NCI-H2081 (cell line): ENCODE data around the gene TEX2.

Source experiments
- DNase-seq, 2 experiments: peaks; one replicate each; lab custom pipeline; 2025; lab: John Stamatoyannopoulos, UW

TEX2 gene

GRCh38 chr17:64139542-64139941 is 123.5 kb downstream of the TEX2 start:
- no peak for DNase-seq

- no peak for DNase-seq
Measured at GRCh38 chr17:64138441-64138840, 124.6 kb downstream of the TEX2 start.

GRCh38 chr17:64135000-64135399 is 128.1 kb downstream of the TEX2 start:
- no peak for DNase-seq

GRCh38 chr17:64134216-64134970 is 128.7 kb downstream of the TEX2 start:
- no peak for DNase-seq

- DNase-seq, result peak; percentile 71 to 73
Measured at GRCh38 chr17:64133546-64134215, 129.4 kb downstream of the TEX2 start.

- no peak for DNase-seq
Measured at GRCh38 chr17:64131606-64132270, 131.3 kb downstream of the TEX2 start.

GRCh38 chr17:64130559-64131001 is 132.5 kb downstream of the TEX2 start:
- DNase-seq, result no peak

- DNase-seq, result peak; percentile 86 to 93
Measured at GRCh38 chr17:64129765-64130558, 133.1 kb downstream of the TEX2 start, which contains the start of gene ERN1. ERN1 (minus strand) TSS chr17:64130144; CDS start chr17:64130029, 115 bp downstream.

GRCh38 chr17:64129515-64129764 is 133.6 kb downstream of the TEX2 start:
- DNase-seq, result no peak

- no peak for DNase-seq
Measured at GRCh38 chr17:64128787-64129514, 134.1 kb downstream of the TEX2 start.

- DNase-seq, result no peak
Measured at GRCh38 chr17:64126918-64127317, 136.1 kb downstream of the TEX2 start.

- no peak for DNase-seq
Measured at GRCh38 chr17:64125937-64126336, 137.1 kb downstream of the TEX2 start.

- DNase-seq, result no peak
Measured at GRCh38 chr17:64124609-64125008, 138.5 kb downstream of the TEX2 start.

GRCh38 chr17:64123114-64123513 is 139.9 kb downstream of the TEX2 start:
- no peak for DNase-seq

- DNase-seq, result peak in 1 of 2 experiments; percentile 27
Measured at GRCh38 chr17:64120972-64121786, 141.9 kb downstream of the TEX2 start.

GRCh38 chr17:64120159-64120810 is 142.8 kb downstream of the TEX2 start:
- DNase-seq, result peak in 1 of 2 experiments; percentile 14

GRCh38 chr17:64117981-64118979 is 144.8 kb downstream of the TEX2 start:
- DNase-seq, result peak; percentile 37 to 65

- no peak for DNase-seq
Measured at GRCh38 chr17:64115822-64116534, 147.1 kb downstream of the TEX2 start.
